HCT116 (cell line): Measurements from ENCODE around the gene URAD.

Source experiments
- CTCF ChIP-seq, 3 experiments: fragments of 200-600 bp in 1 of 3; sonication (generic) in 1 of 3; IDR thresholded peaks in 2 of 3; conservative IDR thresholded peaks in 1 of 3; 2 replicates each; pipeline ENCODE4 v1.5.1; 2012 to 2017; ENCODE audit warnings: low read depth in 2 of 3, low read length in 2 of 3, antibody characterized with exemption in 1 of 3, borderline replicate concordance in 1 of 3, control low read depth in 1 of 3, mild to moderate bottlenecking in 1 of 3, mixed read lengths in 1 of 3, mixed run types in 1 of 3, moderate library complexity in 1 of 3; ENCODE audit not compliant: insufficient read depth in 1 of 3
- JUND ChIP-seq: IDR thresholded peaks from 2 replicates; pipeline ENCODE4 v1.6.1; 2012
- POLR2A ChIP-seq: IDR thresholded peaks from 2 replicates; pipeline ENCODE4 v1.7.0; 2011; ENCODE audit warnings: borderline replicate concordance; ENCODE audit not compliant: insufficient read depth, insufficient read length; ENCODE audit errors: extremely low read depth
- SIN3A ChIP-seq: IDR thresholded peaks from 2 replicates; pipeline ENCODE4 v1.6.1; 2012; ENCODE audit warnings: low read depth
- SRF ChIP-seq: IDR thresholded peaks from 2 replicates; pipeline ENCODE4 v1.6.1; 2012; ENCODE audit warnings: low read depth
- TCF7L2 ChIP-seq: IDR thresholded peaks from 2 replicates; pipeline ENCODE4 v1.7.0; 2011; ENCODE audit warnings: borderline replicate concordance, inconsistent platforms; ENCODE audit not compliant: insufficient read depth, insufficient read length; ENCODE audit errors: extremely low read depth

GRCh38 chr13:27962128-27962841, 26.2 kb downstream of the URAD start:
- TF ChIP-seq POLR2A (no peak), SRF (no peak), CTCF (IDR thresholded peaks at IDR 0.05 in 2 of 3, conservative IDR thresholded peaks at IDR 0.05 in 1 of 3; ENCODE audit: borderline replicate concordance in 1 of 3, insufficient read depth in 1 of 3, low read depth in 2 of 3, low read length in 2 of 3) (no peak), SIN3A (no peak), TCF7L2 (no peak), JUND (no peak)
